Mucosa of rectum (tissue), 2 donors: ENCODE data around the gene SLC25A25.

Source experiments
- H3K27ac ChIP-seq, 2 donors: one replicate each; pipeline ENCODE4 v1.7.0; 2013; ENCODE audit warnings: inconsistent platforms in 2 of 2, low read depth in 2 of 2, low read length in 2 of 2
- H3K27me3 ChIP-seq, 2 donors: one replicate each; pipeline ENCODE4 v1.7.0; 2013; ENCODE audit warnings: low read length in 2 of 2; ENCODE audit not compliant: control insufficient read depth in 2 of 2, insufficient read depth in 2 of 2
- H3K36me3 ChIP-seq, 2 donors: one replicate each; pipeline ENCODE4 v1.7.0; 2013; ENCODE audit warnings: low read length in 2 of 2; ENCODE audit not compliant: control insufficient read depth in 2 of 2, insufficient read depth in 2 of 2
- H3K4me1 ChIP-seq, 2 donors: one replicate each; pipeline ENCODE4 v1.7.0; 2013; ENCODE audit warnings: low read length in 2 of 2, mild to moderate bottlenecking in 1 of 2; ENCODE audit not compliant: control insufficient read depth in 2 of 2, insufficient read depth in 2 of 2
- H3K4me3 ChIP-seq, 2 donors: one replicate each; pipeline ENCODE4 v1.7.0; 2013; ENCODE audit warnings: low read length in 2 of 2
- H3K9ac ChIP-seq, 2 donors: one replicate each; pipeline ENCODE4 v1.7.0; 2013; ENCODE audit warnings: low read length in 2 of 2, low read depth in 1 of 2, mild to moderate bottlenecking in 1 of 2
- H3K9me3 ChIP-seq, 2 donors: one replicate each; pipeline ENCODE4 v1.7.0; 2013; ENCODE audit warnings: low read length in 2 of 2; ENCODE audit not compliant: control insufficient read depth in 2 of 2
- donor health status: healthy.
- donor health status: Normal muscosa, but diverticular disease.

Gene SLC25A25

GRCh38 chr9:128136816-128137793 lies 69.1 kb downstream of the SLC25A25 start:
- Histone ChIP-seq H3K9me3 (no peaks in the 10 kb centered on the region), H3K9ac (no peak overlapping the region), H3K27ac (no peak overlapping the region), H3K4me1 (no peaks in the 10 kb centered on the region), H3K36me3 (no peaks in the 10 kb centered on the region), H3K27me3 (no peaks in the 10 kb centered on the region), H3K4me3 (no peak overlapping the region)

- Histone ChIP-seq H3K36me3 (no peaks in the 10 kb centered on the region), H3K27me3 (no peaks in the 10 kb centered on the region), H3K9me3 (no peaks in the 10 kb centered on the region), H3K9ac (no peak overlapping the region), H3K4me1 (no peaks in the 10 kb centered on the region), H3K4me3 (no peak overlapping the region), H3K27ac (no peak overlapping the region)
Observed at GRCh38 chr9:128138001-128138400, 70.0 kb downstream of the SLC25A25 start.

DNA sequence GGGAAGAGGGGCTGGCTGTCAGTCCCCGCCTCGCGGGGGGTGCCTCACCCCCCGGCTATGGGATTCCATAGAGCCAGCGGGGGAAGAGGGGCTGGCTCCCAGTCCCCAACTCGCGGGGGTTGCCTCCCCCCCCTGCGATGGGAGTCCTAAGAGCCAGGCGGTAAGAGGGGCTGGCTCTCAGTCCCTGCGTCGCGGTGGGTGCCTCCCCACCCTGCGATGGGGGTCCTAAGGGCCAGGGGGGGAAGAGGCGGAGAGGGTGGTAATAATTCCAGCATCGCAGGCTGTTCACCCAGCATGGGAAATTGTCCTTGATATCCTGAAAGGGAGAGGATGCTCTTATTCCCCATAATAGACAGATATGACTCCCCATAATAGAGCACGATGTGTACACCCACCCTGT lies 71.6 kb downstream of the SLC25A25 start:
- no peak overlapping the region for H3K4me3 ChIP-seq
- H3K27me3 ChIP-seq: no peaks in the 10 kb centered on the region
- H3K36me3 ChIP-seq: no peaks in the 10 kb centered on the region
- no peaks in the 10 kb centered on the region for H3K9me3 ChIP-seq
- no peak overlapping the region for H3K9ac ChIP-seq
- peaks cover 8 to 9% of the 10 kb centered on the region in 2 donors for H3K4me1 ChIP-seq
- no peak overlapping the region for H3K27ac ChIP-seq

DNA sequence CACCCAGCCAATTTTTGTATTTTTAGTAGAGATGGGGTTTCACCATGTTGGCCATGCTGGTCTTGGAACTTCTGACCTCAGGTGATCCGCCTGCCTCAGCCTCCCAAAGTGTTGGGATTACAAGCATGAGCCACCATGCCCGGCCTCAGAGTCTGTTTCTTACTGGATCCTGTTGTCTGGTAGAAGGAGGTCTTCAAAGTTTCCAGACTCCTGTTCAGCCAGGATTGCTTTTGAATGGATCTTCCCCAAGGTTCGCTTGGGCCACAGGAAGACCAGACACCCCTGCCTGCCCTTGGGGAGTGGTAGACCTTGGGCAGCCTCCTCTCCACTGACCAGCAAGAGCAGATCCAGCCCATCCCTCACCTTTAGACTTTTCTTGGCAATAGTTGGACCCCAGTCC lies 73.6 kb downstream of the SLC25A25 start:
- no peak overlapping the region for H3K27ac ChIP-seq
- peaks cover 8 to 9% of the 10 kb centered on the region in 2 donors for H3K4me1 ChIP-seq
- H3K9ac ChIP-seq: no peak overlapping the region
- H3K27me3 ChIP-seq: no peaks in the 10 kb centered on the region
- H3K36me3 ChIP-seq: no peaks in the 10 kb centered on the region
- H3K9me3 ChIP-seq: no peaks in the 10 kb centered on the region
- no peak overlapping the region for H3K4me3 ChIP-seq

GRCh38 chr9:128142061-128142460 lies 74.0 kb downstream of the SLC25A25 start:
- H3K9ac ChIP-seq: no peak overlapping the region
- H3K4me3 ChIP-seq: no peak overlapping the region
- no peaks in the 10 kb centered on the region for H3K27me3 ChIP-seq
- H3K4me1 ChIP-seq: peaks cover 8 to 9% of the 10 kb centered on the region in 2 donors
- H3K27ac ChIP-seq: no peak overlapping the region
- no peaks in the 10 kb centered on the region for H3K9me3 ChIP-seq
- H3K36me3 ChIP-seq: no peaks in the 10 kb centered on the region

DNA sequence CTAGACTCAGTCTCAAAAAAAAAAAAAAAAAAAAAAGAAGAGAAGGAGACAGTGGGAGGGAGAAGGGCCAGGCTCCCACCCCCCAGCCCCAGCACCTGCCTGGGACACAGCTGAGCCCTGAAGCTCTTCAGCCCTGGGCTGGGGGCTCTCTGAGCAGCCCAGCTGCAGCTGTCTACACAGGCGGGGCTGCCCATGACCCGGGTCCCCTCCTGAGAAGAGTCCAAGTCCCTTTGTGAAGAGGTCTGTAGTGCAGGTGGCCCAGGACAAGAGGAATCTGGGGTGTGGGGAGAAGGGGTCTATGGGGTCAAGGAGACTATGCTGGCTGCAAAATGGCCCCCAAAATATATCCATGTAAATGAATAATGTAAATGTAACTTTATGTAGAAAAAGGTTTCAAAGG lies 74.6 kb downstream of the SLC25A25 start:
- Histone ChIP-seq H3K9me3 (no peaks in the 10 kb centered on the region), H3K27me3 (no peaks in the 10 kb centered on the region), H3K27ac (no peak overlapping the region), H3K4me3 (no peak overlapping the region), H3K36me3 (no peaks in the 10 kb centered on the region), H3K4me1 (peaks cover 8 to 9% of the 10 kb centered on the region in 2 donors), H3K9ac (no peak overlapping the region)

- no peaks in the 10 kb centered on the region for H3K36me3 ChIP-seq
- no peaks in the 10 kb centered on the region for H3K27me3 ChIP-seq
- H3K4me1 ChIP-seq: peaks cover 15 to 17% of the 10 kb centered on the region in 2 donors
- no peak overlapping the region for H3K9ac ChIP-seq
- H3K4me3 ChIP-seq: no peak overlapping the region
- no peaks in the 10 kb centered on the region for H3K9me3 ChIP-seq
- H3K27ac ChIP-seq: no peak overlapping the region
Observed at GRCh38 chr9:128143525-128144238, 75.7 kb downstream of the SLC25A25 start.

DNA sequence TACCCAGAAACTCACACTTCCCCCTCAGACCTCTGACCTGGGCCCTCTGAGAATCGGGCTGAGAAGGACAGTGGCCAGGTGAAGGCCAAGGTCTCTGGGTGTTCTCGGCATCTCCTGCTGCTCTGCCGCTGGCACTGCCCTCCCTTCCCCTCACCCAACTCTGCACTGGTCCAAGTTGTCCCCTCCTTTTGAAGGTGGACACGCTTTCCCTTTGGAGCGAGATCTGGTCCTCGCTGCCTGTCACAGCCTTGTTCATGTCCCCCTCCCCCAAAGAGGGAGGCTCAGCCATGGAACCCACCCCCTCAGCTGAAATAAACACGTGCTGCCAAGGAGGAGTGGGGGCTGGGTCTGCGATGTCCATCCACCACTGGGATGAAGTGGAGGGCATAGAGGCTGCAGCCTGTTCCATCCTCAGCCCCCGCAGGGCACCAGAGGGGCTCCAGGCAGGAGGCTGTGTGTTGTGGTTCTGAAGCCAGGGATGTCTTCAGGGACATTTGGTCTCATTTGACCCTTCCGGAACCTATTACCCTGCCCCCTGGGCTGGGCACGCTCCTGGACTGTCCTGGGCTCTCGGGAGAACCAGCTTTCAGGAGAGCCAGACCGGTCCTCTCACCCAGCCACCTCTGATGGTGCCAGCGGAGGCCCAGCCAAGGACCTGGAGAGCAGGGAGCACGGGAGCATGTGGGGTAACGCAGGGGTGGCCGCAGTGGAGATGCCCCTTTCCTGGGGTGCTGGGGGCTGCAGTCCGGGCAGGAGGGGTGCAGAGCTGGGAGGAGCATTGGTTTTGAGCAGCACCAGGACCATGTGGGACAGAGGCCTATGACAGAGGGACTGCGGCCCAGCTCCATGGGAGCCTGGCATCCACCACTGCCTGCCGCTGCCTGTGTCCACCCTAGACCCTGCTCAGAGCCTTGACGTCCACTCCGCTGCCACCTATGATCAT lies 76.5 kb downstream of the SLC25A25 start:
- Histone ChIP-seq H3K9me3 (no peaks in the 10 kb centered on the region), H3K27me3 (no peaks in the 10 kb centered on the region), H3K4me3 (no peak overlapping the region), H3K4me1 (peaks cover 23 to 24% of the 10 kb centered on the region in 2 donors), H3K9ac (no peak overlapping the region), H3K36me3 (no peaks in the 10 kb centered on the region), H3K27ac (no peak overlapping the region)

DNA sequence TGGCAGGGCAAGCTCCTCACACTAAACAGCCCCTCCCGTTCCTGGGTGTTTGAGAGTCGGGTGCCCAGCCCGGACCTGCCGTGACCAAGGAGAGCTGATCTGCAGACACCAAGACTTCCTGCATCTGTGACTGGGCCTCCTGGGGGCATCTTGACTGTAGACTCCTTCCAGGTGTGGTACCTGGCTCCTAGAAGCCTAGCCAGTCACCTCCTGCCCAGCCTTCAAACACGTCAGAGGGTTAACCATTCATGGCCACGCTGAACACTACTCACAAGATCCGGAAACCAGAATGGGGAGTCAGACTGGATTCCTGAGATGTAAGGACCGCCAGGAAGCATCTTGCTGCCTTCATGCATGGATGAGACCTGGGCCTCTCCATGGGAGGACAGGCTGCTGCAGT lies 77.5 kb downstream of the SLC25A25 start:
- Histone ChIP-seq H3K9ac (no peak overlapping the region), H3K27ac (no peak overlapping the region), H3K9me3 (no peaks in the 10 kb centered on the region), H3K4me3 (no peak overlapping the region), H3K36me3 (no peaks in the 10 kb centered on the region), H3K4me1 (peaks cover 31 to 34% of the 10 kb centered on the region in 2 donors), H3K27me3 (no peaks in the 10 kb centered on the region)
